Body of pancreas (tissue), 4 donors: ENCODE data around the gene LENG1. TPM values are rescaled to one million over a fixed set of nuclear protein-coding genes. Genes with fewer than 3 reads are reported as not detected.

Experiments
- ATAC-seq: fragments of 150-250 bp; one replicate; pipeline ENCODE4 v1.9.1; 2016
- DNase-seq, 4 donors: peaks; one replicate each; pipeline ENCODE4 v3.0.0-alpha.2; 2019
- H3K27ac ChIP-seq, 4 donors: fragments of 200-600 bp; sonication (generic); 1 replicate in 3 of 4; 2 replicates in 1 of 4; pipeline versions ENCODE4 v1.5.1 to v1.6.1; 2016 to 2019; ENCODE audit warnings: mild to moderate bottlenecking in 1 of 4, mixed read lengths in 1 of 4, moderate library complexity in 1 of 4
- H3K27me3 ChIP-seq, 2 donors: fragments of 200-600 bp; sonication (generic); one replicate each; pipeline ENCODE4 v1.6.0; 2016; ENCODE audit warnings: mild to moderate bottlenecking in 1 of 2
- H3K36me3 ChIP-seq, 2 donors: fragments of 200-600 bp; sonication (generic); replicated peaks in 1 of 2; 2 replicates each; pipeline ENCODE4 v1.5.1; 2016; ENCODE audit warnings: low read depth in 2 of 2; ENCODE audit not compliant: insufficient read depth in 1 of 2
- H3K4me1 ChIP-seq: fragments of 200-600 bp; sonication (generic); one replicate; pipeline ENCODE4 v1.6.0; 2016
- H3K4me3 ChIP-seq, 2 donors: fragments of 200-600 bp; sonication (generic); 1 replicate in 1 of 2; 2 replicates in 1 of 2; pipeline ENCODE4 v1.5.1; 2016 to 2019
- H3K9me3 ChIP-seq, 3 donors: fragments of 200-600 bp; sonication (generic); 1 replicate in 2 of 3; 2 replicates in 1 of 3; pipeline ENCODE4 v1.5.1; 2016
- POLR2A ChIP-seq, 3 donors: fragments of 450-650 bp; IDR thresholded peaks; one replicate each; pipeline ENCODE4 v1.6.1; 2016; ENCODE audit warnings: antibody characterized with exemption in 3 of 3, mild to moderate bottlenecking in 2 of 3
- WGBS, 2 donors: methylation state at CpG; one replicate each; pipeline ENCODE4 v1.1.5; 2017; 5-methylcytosine and 5-hydroxymethylcytosine counted together
- intact Hi-C: fragments of 100-400 bp; cut with DNase I; formaldehyde crosslinking; loops from one replicate; pipeline ENCODE4 v1.15.1; 2023
- total RNA-seq, 2 donors: library from RNA; depleted of rRNA; stranded (reverse); fragments of >200 nt; gene quantifications; one replicate each; pipeline ENCODE4 v1.1.0, GENCODE V29; 2016
- TF ChIP-seq, protein P1 (sequence below), 7 experiments: fragments of 450-650 bp in 4 of 7; fragments of 200-600 bp in 3 of 7; sonication (generic) in 3 of 7; IDR thresholded peaks; one replicate each; pipeline ENCODE4 v1.5.1; 2016 to 2019; ENCODE audit warnings: antibody characterized with exemption in 7 of 7

The LENG1 gene
- total RNA-seq, 2 donors from 2014 or later, result 4.0 to 9.6 TPM

DNA sequence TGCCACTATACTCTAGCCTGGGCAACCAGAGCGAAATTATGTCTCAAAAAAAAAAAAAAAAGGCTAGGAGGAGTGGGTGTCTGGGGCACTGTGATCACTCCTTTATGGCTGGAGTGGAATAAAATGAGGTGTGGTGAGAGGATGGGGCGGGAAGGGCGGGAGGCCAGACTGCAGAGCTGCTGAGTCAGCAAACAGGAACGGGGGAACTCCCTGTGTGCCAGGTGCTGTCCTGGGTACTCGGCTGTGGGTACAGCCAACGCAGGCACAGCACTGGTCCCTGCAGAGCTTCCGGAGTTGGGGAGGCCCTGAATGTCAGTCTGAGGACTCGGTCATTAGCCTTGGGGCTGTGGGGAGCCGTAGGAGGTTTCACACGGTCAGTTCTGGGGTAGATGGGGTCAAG is 38.3 kb downstream of the LENG1 start:
- no peaks in the 10 kb centered on the region for H3K9me3 ChIP-seq
- no peak overlapping the region for H3K4me3 ChIP-seq
- WGBS, 2 donors, result 89 to 96% methylated on average over 10 of the region's 10 CpGs
- H3K27me3 ChIP-seq, result no peaks in the 10 kb centered on the region
- H3K4me1 ChIP-seq, result peaks cover 11% of the 10 kb centered on the region
- H3K27ac ChIP-seq, result no peak overlapping the region
- DNase-seq (no peak), ATAC-seq (no peak)
- intact Hi-C loops, result no loop called here
- peaks cover 5 to 38% of the 10 kb centered on the region in 2 donors for H3K36me3 ChIP-seq
- TF ChIP-seq POLR2A (IDR thresholded peaks at IDR 0.05), result no peak
- TF ChIP-seq, protein P1, sequence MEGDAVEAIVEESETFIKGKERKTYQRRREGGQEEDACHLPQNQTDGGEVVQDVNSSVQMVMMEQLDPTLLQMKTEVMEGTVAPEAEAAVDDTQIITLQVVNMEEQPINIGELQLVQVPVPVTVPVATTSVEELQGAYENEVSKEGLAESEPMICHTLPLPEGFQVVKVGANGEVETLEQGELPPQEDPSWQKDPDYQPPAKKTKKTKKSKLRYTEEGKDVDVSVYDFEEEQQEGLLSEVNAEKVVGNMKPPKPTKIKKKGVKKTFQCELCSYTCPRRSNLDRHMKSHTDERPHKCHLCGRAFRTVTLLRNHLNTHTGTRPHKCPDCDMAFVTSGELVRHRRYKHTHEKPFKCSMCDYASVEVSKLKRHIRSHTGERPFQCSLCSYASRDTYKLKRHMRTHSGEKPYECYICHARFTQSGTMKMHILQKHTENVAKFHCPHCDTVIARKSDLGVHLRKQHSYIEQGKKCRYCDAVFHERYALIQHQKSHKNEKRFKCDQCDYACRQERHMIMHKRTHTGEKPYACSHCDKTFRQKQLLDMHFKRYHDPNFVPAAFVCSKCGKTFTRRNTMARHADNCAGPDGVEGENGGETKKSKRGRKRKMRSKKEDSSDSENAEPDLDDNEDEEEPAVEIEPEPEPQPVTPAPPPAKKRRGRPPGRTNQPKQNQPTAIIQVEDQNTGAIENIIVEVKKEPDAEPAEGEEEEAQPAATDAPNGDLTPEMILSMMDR (IDR thresholded peaks at IDR 0.05), result no peak

DNA sequence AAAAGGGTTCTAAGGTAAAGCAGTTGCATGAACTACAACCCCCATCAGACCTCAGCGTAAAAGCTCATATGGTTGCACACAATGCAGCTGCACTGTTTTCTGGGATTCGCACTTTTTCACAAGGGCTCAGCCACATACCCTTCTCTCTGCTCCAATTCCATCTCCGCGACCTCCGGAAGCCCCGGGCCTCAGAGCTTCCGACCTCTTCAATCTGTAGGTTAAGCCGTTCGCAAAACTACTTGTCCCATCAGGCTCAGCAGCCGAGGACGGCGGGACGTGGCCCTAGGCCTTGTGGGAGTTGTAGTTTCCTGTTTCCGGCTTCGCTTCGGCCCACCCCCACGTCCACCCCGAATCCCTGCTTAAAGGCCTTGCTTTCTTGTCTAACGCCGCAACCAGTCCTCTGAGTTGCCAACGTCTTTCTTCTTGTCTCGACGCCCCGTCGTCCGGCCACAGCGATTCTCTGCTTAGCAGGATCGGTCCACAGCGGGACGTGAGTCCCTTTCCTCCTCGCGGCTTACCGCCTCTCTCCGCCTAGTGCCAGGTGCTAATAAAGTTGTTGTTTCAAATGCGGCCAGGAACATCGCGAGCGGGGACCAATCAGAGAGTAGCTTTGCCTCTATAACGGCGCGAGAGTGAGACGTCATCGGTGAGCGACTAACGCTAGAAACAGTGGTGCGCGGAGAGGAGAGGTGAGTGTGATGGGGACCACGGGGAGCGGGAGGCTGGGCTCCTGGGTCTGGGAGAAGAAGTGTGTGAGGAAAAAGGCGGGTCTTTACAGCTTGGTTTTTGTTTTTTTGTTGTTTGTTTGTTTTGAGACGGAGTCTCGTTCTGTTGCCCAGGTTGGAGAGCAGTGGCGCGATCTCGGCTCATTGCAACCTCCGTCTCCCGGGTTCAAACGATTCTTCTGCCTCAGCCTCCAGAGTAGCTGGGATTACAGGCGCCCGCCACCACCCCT is 44.1 kb downstream of the LENG1 start, which contains the start of the genes PRPF31 and TFPT:
Gene PRPF31, plus strand, starts transcription at position 646 of the 955 bp plus-strand sequence. CDS start 2,525 bp downstream, outside the sequence.
Gene TFPT, minus strand, starts transcription at position 549 of the 955 bp plus-strand sequence. Its CDS starts 388 bp downstream, at position 161.
- Histone ChIP-seq H3K4me3 (peak within 1 kb of the TSS; percentile 59 to 69), H3K27me3 (no peaks in the 10 kb centered on the region), H3K4me1 (peaks cover 27% of the 10 kb centered on the region), H3K9me3 (no peaks in the 10 kb centered on the region), H3K27ac (peak within 1 kb of the TSS; percentile 67 to 93 (median 83)), H3K36me3 (peaks cover 0 to 6% of the 10 kb centered on the region in 2 donors)
- intact Hi-C loops, result no loop called here
- ATAC-seq (peak; percentile 95), DNase-seq (peak; percentile 96 to 98 (median 98))
- WGBS, 2 donors, result 0% methylated on average over 52 to 60 of the region's 60 CpGs
- TF ChIP-seq POLR2A (IDR thresholded peaks at IDR 0.05), result peak in 2 of 3 donors; percentile 80 to 82
- TF ChIP-seq, protein P1 (IDR thresholded peaks at IDR 0.05), result peak in 2 of 7 experiments; percentile 13 to 20

DNA sequence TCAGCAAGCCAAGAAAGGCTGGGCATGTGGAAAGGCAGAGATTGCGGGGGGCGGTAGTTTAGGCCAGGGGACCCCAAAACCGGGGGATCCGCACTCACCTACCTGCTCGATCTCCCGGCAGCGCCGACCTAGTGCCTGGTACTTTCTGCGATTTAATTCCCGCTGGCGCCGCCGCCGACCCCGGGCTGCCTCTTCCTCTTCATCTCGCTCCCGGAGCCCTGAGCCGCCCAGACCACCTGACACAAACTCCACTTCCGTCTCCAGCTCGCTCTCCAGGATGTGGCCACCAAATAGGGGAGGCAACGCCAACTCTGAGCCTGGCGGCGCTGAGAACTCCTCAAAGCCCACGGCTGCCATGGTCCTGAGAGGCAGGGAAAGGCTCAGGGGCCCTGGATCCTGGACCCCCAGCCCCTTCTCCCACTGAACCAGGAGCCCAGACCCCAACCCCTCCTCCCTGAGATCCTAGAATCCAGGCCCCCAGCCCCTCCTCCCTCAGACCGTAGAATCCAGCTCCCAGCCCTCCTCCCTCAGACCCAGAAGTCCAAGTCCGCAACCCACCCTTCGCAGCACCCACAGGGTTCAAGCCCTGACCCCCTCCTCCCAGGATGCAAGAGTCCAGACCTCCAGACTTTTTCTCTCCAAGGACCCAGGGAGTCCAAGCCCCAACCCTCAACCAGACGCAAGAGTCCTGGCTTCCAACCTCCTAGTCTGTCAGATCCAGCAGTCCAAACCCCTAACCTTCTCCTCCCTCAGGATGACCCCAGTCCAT is 45.0 kb downstream of the LENG1 start:
- Histone ChIP-seq H3K27ac (peak overlapping the region; percentile 67 to 93 (median 83)), H3K27me3 (no peaks in the 10 kb centered on the region), H3K4me3 (peak overlapping the region; percentile 59 to 69), H3K9me3 (no peaks in the 10 kb centered on the region), H3K36me3 (peaks cover 0 to 6% of the 10 kb centered on the region in 2 donors), H3K4me1 (peaks cover 27% of the 10 kb centered on the region)
- intact Hi-C loops, result no loop called here
- 12 to 25% methylated on average over 23 to 28 of the region's 28 CpGs for WGBS, 2 donors
- no peak for ATAC-seq
- TF ChIP-seq, protein P1 (IDR thresholded peaks at IDR 0.05), result no peak
- no peak for TF ChIP-seq POLR2A (IDR thresholded peaks at IDR 0.05)
- DNase-seq, result peak in 2 of 4 donors; percentile 21 to 52

DNA sequence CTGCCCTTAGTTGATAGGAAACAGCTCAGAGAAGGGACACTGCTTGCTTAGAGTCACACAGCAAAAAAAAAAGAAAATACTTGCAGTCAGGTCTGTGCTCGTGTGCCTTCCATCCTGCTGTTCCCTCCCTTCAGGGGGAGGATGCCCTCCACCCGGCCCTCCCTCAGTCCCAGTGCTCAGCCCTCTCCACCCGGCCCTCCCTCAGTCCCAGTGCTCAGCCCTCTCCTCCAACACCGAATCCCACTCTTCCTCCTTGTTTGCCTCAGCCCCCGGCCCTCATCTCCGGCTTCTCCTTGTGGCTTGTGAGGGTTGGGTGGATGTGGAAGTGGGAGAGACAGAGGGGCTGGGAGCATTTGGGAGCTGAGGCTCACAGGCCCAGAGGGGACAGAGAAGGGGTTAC is 49.9 kb downstream of the LENG1 start:
- no peak overlapping the region for H3K4me3 ChIP-seq
- WGBS, 2 donors, result 77 to 86% methylated on average over 6 of the region's 6 CpGs
- intact Hi-C loops, result no loop called here
- DNase-seq (no peak), ATAC-seq (peak; percentile 25)
- no peaks in the 10 kb centered on the region for H3K27me3 ChIP-seq
- H3K4me1 ChIP-seq, result peaks cover 10% of the 10 kb centered on the region
- TF ChIP-seq, protein P1 (IDR thresholded peaks at IDR 0.05), result no peak
- no peak for TF ChIP-seq POLR2A (IDR thresholded peaks at IDR 0.05)
- peaks cover 10 to 26% of the 10 kb centered on the region in 2 donors for H3K36me3 ChIP-seq
- no peaks in the 10 kb centered on the region for H3K9me3 ChIP-seq
- H3K27ac ChIP-seq, result no peak overlapping the region
